ENCODE data around the gene GABRP.
"Not testable (repeated sequence)": the region's sequence is repeated elsewhere in the genome, so short reads cannot be mapped to it uniquely, and the experiment has no call there.

The GABRP gene

GRCh38 chr5:170809551-170809950 is 26.0 kb downstream of the GABRP start:
- no peak for DNase-seq

- DNase-seq, result no peak
Observed at GRCh38 chr5:170811719-170812118, 28.2 kb downstream of the GABRP start.

DNA sequence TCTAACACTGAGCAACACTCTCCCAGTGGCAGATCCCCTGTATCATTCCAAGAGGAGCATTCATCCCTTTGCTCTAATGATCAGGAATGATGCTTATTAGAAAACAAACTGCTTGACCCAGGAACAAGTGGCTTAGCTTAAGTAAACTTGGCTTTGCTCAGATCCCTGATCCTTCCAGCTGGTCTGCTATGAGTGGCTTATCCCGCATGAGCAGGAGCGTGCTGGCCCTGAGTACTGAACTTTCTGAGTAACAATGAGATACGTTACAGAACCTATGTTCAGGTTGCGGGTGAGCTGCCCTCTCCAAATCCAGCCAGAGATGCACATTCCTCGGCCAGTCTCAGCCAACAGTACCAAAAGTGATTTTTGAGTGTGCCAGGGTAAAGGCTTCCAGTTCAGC is 29.7 kb downstream of the GABRP start:
- DNase-seq, result no peak

DNA sequence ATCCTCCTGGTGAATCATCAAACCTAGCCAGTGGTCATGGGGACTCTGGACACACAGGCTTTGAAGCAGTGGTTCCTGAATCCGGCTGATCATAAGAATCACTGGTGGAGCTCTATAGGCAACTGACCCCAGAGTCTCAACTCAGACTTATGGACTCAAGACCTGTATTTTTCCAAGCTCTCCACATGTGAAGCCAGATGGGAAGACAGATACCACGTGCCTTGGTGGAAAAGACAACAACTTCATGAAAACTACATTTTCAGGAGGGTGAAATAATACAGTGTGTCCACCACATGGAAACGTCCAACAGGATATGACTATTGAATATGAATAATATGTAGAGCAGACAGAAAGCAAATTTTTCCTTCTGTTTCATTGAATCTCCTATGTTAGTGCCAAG is 33.7 kb downstream of the GABRP start:
- no peak for DNase-seq

- DNase-seq, result no peak
Observed at GRCh38 chr5:170818232-170818631, 34.7 kb downstream of the GABRP start.

- no peak for DNase-seq
Observed at GRCh38 chr5:170819824-170820223, 36.3 kb downstream of the GABRP start.

- DNase-seq, result no peak
Observed at GRCh38 chr5:170821257-170821800, 37.8 kb downstream of the GABRP start.

DNA sequence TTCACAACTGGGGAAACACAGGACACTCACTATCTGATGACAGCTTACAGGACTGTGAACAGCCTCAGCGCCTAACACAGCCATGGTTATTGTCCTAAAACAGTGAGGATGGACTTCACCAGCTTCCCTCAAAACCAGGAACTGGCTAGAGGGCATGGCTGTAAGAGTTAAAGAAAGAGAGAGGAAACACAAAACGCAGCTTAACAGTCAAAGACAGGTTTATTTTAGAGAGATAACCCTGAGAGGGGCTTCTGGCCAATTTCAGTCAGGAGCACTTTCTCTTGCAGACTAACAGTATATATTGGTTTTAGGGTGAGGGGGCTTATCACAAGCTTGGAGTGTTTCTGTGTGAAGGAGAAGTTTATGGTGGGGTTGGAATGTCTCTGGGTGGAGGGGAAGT is 42.6 kb downstream of the GABRP start:
- no peak for DNase-seq

DNA sequence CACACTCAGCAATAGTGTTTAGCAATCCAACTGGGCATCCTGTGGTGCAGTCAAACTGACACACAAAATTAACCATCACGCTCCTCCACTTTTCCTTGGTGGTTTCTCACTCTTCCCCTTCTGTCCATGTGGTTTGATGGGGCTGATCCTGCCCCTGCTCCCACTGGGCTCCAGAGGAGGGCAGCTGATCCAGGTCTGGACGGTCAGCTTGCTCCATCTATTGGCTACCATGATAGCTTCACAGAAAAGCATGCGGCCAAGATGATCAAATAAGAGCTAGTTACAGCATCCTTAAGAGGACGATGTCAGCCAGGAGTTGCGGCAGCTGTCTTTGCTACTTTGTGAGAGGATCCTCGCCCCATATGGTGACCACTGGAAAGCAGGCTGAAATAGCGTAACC is 48.7 kb downstream of the GABRP start:
- DNase-seq, result no peak

DNA sequence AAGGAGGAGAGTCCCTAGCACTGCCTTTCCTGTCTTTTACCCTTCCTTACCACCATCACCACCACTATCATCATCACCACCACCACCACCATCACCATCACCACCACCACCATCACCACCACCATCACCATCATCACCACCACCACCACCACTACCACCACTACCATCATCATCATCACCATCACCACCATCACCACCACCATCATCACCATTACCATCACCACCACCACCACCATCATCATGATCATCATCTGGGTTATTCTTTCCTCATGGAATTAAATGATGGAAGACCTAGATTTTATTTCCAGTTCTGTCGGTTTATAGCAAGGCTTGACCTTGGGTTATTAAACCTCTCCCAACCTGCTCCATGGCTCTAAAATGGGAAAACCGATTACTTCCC is 50.5 kb downstream of the GABRP start:
- DNase-seq, result not testable (repeated sequence)

GRCh38 chr5:170836226-170836625 is 52.7 kb downstream of the GABRP start:
- DNase-seq, result no peak

GRCh38 chr5:170843870-170844269 is 60.3 kb downstream of the GABRP start:
- DNase-seq, result no peak

- DNase-seq, result no peak
Observed at GRCh38 chr5:170844651-170845050, 61.1 kb downstream of the GABRP start.

GRCh38 chr5:170846416-170846815 is 62.9 kb downstream of the GABRP start:
- DNase-seq, result no peak

- DNase-seq, result no peak
Observed at GRCh38 chr5:170846846-170847245, 63.3 kb downstream of the GABRP start.

- DNase-seq, result no peak
Observed at GRCh38 chr5:170848033-170848432, 64.5 kb downstream of the GABRP start.

DNA sequence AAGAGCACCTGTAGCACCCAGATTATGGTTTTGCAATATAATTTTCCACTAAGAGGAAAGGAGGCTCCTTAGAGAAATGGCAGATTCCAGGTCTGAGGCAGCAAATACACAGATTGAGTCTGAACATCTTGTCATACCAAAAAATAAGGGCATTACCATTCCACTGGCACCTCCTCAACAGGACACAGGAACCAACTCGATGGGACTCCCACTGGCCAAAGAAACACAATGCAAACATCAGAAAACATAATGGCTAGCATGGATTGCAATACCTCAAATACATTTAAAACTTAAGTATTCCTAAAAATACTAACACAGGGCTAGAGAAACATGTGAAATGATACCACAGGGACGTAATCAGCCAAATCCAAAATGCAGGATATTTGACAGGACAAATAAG is 65.8 kb downstream of the GABRP start:
- no peak for DNase-seq

GRCh38 chr5:170854566-170854965 is 71.0 kb downstream of the GABRP start:
- DNase-seq, result no peak

DNA sequence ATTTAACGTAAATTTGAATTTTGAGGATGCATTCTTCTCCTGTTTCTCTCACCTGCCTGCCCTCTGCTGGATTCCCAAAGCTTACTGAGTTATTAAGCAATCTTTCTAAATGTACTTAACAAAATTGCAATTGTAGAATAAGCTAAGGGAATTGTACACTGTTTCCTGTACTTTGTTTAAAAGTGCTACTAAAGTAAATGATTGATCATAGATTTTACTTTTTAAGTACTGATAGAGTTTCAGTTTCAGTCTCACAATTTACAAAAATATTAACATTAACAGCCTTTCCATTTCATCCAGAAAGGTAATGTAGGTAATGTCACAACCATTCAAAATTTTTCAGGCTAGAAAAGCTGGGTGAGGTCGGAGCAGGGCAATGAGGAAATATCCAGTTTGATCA is 73.5 kb downstream of the GABRP start:
- no peak for DNase-seq

DNA sequence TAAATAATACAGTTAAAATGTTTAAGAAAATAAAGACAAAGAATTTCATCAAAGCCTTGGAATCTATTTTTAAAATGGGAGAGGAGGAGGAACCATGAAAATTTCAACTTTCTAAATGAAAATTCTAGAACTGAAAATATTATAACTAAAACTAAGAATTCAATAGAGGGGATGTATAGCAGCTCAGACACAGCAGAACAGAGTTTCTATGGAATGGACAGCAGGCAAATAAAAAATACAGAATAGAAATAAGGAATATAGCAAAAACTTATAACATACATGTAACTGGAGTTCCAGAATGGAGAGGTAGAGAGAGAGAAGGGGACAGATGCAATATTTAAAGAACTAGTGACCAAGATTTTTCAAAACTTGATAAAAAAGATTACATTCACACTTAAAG is 76.9 kb downstream of the GABRP start:
- DNase-seq, result no peak

DNA sequence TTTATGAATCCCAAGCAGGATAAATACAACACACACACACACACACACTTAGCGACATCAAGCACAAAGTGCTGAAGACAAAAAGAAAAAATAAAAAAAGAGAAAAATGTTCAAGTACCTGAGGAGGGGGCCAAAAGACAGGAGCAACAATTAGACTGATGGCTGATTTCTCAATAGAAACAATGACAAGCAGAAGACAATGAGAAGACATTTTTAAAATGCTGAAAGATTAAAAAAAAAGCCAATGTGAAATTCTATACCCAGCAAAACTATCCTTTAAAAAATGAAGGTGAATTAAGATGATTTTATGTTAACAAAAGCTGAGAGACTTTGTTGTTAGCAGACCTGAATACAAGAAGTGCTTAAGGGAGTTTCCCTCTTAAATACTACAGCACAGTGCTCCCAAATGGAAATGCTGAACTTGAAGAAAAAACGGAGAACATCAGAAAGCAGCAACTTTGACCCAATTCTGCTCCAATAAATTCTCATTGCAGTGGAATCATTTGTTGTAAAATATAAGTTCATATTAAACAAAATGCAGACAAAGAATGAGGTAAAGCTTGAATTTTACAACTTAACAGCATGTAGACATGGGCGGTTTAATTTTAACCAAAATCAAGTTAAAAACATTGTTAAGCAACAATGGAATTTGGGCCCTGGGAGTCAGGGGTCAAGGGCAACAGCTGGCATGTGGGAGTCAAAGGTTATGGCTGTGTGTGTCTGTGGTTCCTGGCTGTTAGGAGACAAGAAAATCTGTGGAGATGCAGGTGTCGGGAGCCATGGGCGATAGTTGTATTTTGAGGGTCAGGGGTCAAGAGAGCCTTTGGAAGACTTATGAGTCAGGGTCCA is 77.5 kb downstream of the GABRP start:
- DNase-seq, result no peak

DNA sequence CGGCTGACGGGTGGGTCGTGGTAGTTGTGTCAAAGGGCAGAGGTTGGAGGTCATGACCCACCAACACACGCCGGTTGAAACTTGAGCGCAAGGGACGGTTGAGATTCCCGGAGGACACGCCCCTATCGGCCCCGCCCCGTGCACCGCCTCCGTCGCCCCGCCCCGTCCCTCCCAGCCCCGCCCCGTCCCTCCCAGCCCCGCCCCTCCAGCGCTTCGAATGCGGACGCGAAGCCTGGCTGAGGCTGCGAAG is 78.1 kb downstream of the GABRP start:
- no peak for DNase-seq

GRCh38 chr5:170861917-170862766 is 78.6 kb downstream of the GABRP start, which contains the start of gene RANBP17:
RANBP17 (plus strand) TSS chr5:170862018.
- DNase-seq, result no peak

DNA sequence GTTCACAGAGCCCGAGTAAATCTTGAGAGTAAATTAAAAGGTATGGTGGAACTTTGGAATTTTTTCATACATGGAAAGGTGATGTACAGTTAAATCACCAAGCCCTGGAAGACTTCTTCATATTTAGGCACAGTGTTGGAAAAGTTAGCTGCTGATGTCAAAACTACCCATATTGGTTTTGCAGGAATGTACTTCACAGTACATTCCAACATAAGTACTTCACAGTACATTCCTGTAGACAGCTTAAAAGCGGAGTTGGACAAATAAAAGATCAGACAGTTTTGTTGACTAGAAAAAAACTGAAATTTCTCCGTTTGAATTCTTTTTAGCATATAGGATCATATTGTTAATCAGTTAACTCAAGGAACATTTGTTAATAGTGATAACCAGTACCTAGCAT is 80.1 kb downstream of the GABRP start:
- no peak for DNase-seq
